Measurements from ENCODE around the gene STK26.

DNA sequence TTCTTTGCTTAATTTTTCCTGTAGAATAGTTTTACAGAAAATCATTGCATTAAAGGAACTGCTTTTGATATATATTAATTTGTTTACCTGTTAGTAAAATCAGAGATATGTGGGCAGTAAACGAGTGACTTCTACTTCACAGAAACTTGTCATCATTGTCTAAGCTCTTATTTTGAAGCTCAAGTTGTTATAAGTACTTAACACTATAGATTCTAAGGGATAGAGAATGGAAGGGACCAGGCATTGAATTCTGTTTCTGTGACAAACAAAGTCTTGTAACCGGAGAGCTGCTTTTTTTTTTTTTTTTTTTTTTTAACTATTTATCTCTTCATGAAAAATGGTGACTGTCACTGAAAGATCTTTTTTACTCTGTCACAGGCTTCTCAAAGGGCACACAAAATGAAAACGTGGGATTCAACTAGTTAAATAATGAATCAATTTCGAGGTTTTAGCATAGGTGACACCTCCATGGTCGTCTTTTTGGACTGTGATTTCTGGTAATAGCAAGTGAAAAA lies 14.4 kb downstream of the STK26 start:
- TF ChIP-seq U2AF1 (optimal IDR thresholded peaks at IDR 0.05; ENCODE audit: low read depth, low read length) (no peak), UBTF (CRISPR knock-in tag; IDR thresholded peaks at IDR 0.05) (no peak), ZNF263 (CRISPR knock-in tag; IDR thresholded peaks at IDR 0.05) (no peak), CTCF (CRISPR knock-in tag; IDR thresholded peaks at IDR 0.05) (no peak), GATAD2A (CRISPR knock-in tag; IDR thresholded peaks at IDR 0.05) (no peak), XBP1 (CRISPR knock-in tag; IDR thresholded peaks at IDR 0.05) (no peak), MXI1 (IDR thresholded peaks at IDR 0.05; ENCODE audit: borderline replicate concordance, low read depth, low read length) (no peak)
- TF ChIP-seq, protein P1, sequence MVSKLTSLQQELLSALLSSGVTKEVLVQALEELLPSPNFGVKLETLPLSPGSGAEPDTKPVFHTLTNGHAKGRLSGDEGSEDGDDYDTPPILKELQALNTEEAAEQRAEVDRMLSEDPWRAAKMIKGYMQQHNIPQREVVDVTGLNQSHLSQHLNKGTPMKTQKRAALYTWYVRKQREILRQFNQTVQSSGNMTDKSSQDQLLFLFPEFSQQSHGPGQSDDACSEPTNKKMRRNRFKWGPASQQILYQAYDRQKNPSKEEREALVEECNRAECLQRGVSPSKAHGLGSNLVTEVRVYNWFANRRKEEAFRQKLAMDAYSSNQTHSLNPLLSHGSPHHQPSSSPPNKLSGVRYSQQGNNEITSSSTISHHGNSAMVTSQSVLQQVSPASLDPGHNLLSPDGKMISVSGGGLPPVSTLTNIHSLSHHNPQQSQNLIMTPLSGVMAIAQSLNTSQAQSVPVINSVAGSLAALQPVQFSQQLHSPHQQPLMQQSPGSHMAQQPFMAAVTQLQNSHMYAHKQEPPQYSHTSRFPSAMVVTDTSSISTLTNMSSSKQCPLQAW (CRISPR knock-in tag; IDR thresholded peaks at IDR 0.05): no peak
- TF ChIP-seq, protein P2, sequence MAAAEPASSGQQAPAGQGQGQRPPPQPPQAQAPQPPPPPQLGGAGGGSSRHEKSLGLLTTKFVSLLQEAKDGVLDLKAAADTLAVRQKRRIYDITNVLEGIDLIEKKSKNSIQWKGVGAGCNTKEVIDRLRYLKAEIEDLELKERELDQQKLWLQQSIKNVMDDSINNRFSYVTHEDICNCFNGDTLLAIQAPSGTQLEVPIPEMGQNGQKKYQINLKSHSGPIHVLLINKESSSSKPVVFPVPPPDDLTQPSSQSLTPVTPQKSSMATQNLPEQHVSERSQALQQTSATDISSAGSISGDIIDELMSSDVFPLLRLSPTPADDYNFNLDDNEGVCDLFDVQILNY (CRISPR knock-in tag; conservative IDR thresholded peaks at IDR 0.05): no peak
